Thyroid gland (tissue), 4 donors: Measurements from ENCODE around the gene GPC1.

Experiments used
- POLR2A ChIP-seq, 2 donors: fragments of 450-650 bp; IDR thresholded peaks; one replicate each; pipeline ENCODE4 v1.6.1; 2017; ENCODE audit warnings: antibody characterized with exemption in 2 of 2, mild to moderate bottlenecking in 2 of 2, moderate library complexity in 1 of 2
- TF ChIP-seq, protein P1 (sequence below), 6 experiments: fragments of 200-600 bp in 3 of 6; fragments of 450-650 bp in 3 of 6; sonication (generic) in 3 of 6; IDR thresholded peaks; one replicate each; pipeline ENCODE4 v1.5.1; 2016 to 2019; ENCODE audit warnings: antibody characterized with exemption in 6 of 6, mild to moderate bottlenecking in 2 of 6, inconsistent platforms in 1 of 6, moderate library complexity in 1 of 6

DNA sequence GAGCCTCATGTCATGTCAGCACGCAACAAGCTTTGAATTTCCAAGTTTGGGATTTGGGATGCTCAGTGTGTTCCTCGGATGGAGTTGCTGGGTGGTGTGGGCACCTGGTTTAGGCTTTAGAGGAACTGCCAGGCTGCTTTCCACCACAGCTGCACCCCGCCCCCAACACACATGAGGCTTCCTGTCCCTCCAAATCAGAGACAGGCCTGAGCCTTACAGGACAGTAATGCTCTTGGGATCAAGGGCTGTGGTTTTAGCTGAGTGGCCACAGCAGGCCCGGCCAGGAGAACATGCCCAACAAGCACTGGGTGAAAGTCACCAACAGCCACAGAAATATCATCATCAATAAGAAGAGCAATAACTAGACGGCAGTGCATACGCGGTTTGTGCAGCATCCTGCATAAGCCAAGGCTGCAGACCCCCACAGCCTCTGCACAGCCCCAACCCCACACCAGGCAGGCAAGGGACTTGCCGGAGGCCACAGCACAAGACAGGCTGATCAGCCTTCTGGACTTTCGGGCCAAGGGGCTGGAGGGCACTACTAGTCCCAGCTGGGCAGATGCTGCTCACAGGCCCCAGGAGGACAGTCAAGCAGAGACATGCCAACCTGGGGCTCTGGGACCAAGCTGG is 29.7 kb upstream of the GPC1 start:
- TF ChIP-seq, protein P1, sequence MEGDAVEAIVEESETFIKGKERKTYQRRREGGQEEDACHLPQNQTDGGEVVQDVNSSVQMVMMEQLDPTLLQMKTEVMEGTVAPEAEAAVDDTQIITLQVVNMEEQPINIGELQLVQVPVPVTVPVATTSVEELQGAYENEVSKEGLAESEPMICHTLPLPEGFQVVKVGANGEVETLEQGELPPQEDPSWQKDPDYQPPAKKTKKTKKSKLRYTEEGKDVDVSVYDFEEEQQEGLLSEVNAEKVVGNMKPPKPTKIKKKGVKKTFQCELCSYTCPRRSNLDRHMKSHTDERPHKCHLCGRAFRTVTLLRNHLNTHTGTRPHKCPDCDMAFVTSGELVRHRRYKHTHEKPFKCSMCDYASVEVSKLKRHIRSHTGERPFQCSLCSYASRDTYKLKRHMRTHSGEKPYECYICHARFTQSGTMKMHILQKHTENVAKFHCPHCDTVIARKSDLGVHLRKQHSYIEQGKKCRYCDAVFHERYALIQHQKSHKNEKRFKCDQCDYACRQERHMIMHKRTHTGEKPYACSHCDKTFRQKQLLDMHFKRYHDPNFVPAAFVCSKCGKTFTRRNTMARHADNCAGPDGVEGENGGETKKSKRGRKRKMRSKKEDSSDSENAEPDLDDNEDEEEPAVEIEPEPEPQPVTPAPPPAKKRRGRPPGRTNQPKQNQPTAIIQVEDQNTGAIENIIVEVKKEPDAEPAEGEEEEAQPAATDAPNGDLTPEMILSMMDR (IDR thresholded peaks at IDR 0.05): no peak
- TF ChIP-seq POLR2A (IDR thresholded peaks at IDR 0.05): no peak
